SHP77 (cell line): Measurements from ENCODE around the gene VAV3.

Experiments used
- DNase-seq, 2 experiments: peaks; one replicate each; lab custom pipeline; 2025; lab: John Stamatoyannopoulos, UW

Gene VAV3

DNA sequence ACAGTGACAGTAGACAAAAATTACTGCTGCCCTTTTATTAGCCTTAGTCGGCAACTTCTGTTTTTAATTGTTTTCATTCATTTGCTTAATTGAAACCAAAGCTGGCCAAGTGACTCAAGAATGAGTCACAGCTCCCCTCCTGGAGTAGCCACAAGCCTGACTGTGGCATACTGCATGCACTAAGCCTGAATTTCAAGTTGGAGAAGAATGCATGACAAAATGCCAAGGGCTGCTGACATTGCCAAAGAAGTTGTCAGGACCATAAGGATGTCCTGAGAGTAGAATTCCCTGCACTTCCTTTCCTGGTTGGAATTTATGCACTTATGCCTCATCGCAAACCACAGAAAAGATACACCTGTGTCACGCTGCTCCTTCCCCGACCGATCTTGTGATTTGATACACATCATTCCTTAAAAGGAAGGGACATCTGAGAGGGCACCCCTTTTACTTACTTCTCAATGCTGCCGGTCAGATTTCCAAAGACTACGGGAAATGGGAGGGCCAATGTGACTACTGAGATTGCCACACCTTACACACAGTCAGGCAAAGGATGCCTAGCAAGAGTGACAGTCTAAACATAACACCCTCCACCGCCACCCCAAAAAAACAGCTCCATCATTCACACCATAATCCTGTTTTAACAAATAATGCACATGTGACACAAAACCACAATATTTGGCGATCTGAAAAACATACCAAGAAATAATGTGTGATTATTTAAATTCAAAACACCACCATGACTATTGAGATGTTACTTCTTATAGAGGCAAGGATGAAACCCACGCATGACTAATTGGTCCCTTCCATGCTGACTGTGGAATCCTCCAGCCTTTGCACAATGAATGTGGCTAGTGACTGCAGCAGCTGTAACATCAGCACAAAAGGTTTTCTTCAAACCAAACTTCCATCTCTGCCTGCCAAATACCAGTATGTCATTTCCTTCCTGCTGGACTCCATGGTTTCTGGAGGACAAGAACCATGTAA, 28.2 kb downstream of the VAV3 start:
- DNase-seq = no peak

- no peak for DNase-seq
These were observed 29.4 kb downstream of the VAV3 start for GRCh38 chr1:107935396-107936064.

- DNase-seq = no peak
These were observed 30.4 kb downstream of the VAV3 start for GRCh38 chr1:107934578-107934977.

- no peak for DNase-seq
These were observed 31.2 kb downstream of the VAV3 start for GRCh38 chr1:107933736-107934135.

GRCh38 chr1:107930292-107930691, 34.7 kb downstream of the VAV3 start:
- DNase-seq = no peak

GRCh38 chr1:107927820-107928219, 37.2 kb downstream of the VAV3 start:
- no peak for DNase-seq

DNA sequence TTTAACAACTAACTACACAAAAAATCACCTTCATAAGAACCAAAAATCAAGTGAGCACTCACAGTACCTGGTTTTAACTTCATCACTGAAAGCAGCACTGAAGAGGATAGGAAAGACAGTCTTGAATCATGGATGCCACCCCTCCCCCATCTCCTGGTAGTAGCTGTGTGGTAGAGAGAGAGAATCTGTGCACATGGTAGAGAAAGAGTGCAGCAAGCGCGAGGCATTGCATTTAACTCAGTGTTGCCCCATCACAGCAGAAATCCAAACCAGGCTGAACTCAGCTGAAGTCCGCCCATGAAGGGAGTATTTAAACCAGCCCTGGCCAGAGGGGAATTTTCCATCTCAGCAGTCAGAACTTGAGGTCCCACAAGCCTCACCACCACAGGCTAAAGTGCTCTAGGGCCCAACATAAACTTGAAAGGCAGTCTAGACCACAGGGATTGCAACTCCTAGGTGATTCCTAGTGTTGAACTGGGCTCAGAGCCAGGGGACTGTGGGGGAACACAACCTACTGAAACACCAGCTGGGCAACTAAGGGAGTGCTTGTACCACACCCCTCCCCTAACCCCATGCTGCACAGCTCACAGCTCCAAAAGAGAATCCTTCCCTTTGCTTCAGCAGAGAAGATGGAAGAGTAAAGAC, 38.4 kb downstream of the VAV3 start:
- DNase-seq = peak; percentile 12 to 14

GRCh38 chr1:107925565-107925964, 39.4 kb downstream of the VAV3 start:
- DNase-seq = no peak

DNA sequence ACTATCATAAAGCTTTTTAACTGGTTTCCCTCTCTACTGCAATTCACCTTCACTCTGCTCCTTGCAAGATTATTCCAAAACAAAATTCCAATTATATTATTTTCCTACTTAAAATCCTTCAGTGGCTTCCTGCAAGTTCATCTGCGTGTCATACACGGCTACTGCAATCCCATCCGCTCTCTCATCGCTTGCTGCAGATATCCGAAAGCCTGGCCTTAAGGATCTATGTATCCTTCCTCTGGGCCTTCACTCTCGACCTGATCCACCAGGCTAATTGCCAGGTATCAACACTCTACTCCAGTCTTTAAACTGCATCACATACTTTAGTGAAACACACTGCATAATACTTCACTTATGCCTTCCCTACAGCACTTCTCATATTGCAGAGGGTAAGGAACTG, 44.0 kb downstream of the VAV3 start:
- DNase-seq = no peak

DNA sequence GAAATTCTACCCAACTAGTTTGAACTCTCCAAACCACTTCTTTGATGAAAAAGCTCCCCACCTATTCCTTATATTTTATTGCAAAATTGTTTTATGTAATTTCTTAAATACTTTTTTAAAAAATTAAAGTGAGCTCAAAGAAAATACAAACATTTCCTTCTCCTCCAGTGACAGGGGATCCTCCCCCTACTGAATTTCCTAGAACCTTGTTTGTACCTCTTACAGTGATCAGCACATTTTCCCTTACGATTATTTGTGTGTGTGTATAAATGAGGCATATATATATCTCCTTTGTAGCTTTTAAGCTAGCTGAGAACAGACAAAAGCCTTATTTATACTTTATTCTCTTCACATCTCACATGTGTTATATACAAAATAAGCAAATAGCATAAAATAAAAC, 44.4 kb downstream of the VAV3 start:
- DNase-seq = no peak

- no peak for DNase-seq
These were observed 45.0 kb downstream of the VAV3 start for GRCh38 chr1:107919953-107920352.

GRCh38 chr1:107914119-107914765, 50.7 kb downstream of the VAV3 start:
- DNase-seq = no peak

GRCh38 chr1:107912656-107913055, 52.3 kb downstream of the VAV3 start:
- DNase-seq = no peak

DNA sequence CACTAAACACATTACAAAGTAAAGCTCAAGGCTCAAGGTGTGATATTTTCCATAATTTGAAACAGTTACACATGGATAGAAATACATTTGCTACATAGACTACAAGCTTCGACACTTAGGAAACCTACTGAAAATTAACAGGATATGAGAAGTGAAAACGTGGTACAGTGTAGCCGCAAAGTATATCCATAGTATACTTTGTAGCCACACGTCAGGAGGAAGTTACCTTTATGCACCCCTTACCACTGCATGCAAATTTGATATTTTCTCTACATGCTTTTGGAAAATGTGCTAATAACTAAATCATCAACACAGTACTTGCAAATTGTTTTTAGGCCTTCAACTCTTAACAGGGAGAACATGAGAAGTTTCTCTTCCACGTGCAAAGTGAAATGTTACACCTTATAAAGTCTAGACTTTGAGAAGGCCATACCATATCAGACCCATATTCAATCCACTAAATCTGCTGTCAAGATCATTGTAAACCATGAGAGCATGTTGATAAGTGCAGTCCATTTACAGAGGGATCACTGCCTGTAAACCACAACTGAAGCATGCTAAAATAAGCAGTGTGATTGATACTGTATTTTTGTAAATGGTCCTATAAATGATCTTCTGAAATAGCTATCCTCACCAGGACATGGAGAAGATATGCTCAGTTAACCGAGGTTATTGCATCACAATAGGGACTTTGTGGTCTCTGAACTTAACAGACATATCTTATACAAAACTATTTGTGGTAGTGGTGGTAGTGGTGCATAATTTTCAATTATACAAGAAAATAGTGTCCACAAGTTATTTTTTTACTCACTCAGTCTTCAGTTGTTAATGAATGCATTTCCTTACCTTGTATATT, 64.7 kb downstream of the VAV3 start:
- no peak for DNase-seq

- DNase-seq = no peak
These were observed 65.3 kb downstream of the VAV3 start for GRCh38 chr1:107899655-107900054.

DNA sequence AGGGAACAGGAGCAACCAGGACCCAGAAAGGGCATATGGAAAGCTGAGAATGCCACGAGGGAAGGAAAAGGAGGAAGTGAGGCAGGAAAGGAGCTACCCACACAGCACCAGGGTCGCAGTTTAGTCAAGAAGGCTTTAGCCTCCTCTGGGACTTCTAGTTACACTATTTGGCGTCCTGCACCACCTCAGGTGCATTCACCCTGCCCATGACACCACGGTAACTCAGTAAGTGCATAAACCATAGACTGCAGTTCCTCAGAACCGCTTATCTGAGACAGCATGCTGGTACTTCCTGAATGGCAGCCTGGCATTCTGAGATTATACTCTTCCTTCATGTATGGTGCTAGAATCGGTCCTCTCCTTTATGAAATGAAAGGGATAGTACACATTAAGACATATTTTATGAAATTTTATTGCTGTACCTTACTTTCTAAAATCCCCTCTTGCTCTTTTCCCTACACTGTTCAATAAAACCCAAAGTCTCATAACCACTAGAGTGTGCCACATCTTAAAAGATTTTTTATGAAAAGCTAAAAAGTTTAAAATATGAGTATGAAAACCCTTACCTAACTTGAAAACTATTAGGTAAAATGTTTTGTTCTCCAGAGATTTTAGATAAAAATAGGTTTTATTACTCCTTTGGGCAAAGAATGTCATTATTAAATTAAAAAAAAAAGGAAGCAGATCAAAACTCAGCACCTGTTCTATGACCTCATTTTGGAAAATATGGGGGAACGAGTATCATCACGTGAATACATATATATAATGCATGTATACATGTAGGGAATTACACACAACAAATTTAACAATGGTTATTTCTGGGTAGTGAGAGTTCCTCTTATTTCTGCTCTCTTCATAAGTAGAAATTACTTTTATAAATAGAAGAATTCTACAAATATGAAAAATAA, 67.3 kb downstream of the VAV3 start:
- DNase-seq = no peak

DNA sequence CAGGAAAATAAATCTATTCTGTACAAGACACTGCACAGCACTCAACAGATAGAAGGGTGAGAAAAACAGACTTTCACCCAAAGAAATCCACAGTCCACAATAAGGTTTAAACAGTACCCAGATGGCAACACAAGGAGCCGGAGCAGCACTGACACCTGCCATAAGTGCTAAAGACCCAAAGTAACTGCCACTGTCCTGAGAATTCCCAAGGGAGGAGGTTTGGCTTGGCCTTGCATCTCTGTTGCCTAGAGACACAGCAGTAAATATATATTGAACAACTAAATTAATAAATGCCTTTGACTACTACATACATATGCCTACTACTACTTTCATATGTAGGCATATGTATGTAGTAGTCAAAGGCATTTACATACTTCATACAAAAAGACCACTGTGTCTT, 68.0 kb downstream of the VAV3 start:
- DNase-seq = no peak

- DNase-seq = no peak
These were observed 68.6 kb downstream of the VAV3 start for GRCh38 chr1:107896401-107896800.

DNA sequence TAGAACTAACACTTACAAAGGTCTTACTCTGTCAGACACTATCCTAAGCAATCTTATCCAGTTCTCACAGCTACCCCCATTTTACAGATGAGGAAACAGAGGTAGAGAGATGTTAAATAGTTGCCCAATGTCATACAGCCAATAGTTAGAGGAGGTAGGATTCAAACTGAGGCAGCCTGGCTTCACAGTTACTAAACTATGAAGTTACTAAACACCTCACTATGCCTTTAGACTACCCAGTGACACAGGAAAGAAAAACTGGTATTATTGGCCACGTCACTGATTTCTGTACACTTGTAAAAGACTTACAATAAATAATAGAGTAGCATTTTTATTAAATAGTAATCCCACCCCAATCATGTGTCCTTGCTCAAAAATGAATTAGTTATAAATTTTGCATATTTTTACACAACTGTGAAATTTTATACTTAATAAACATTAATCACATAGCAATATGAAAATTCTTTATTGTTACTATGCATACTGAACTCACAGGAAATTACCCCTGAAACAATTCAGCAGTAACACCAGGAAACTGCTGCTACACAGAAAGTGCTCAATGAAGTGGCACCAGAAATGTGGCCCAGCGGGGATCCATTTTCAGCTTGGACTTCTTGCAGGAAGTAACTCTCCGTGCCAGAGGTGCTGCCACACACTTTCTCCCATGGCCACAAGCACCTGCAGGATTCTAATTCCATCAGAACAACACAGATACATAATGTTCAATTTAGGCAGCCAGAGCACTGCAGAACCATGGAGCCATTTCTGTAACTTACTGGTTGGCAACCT, 69.4 kb downstream of the VAV3 start:
- DNase-seq = no peak
